Stomach (tissue), 4 donors: ENCODE data around the gene OR10S1.

Experiments used
- CTCF ChIP-seq, 7 experiments: fragments of 450-650 bp in 4 of 7; fragments of 200-600 bp in 3 of 7; sonication (generic) in 3 of 7; IDR thresholded peaks; one replicate each; pipeline ENCODE4 v1.5.1; 2016 to 2019; ENCODE audit warnings: antibody characterized with exemption in 7 of 7, control low read depth in 2 of 7, mild to moderate bottlenecking in 1 of 7
- EP300 ChIP-seq: sonication (generic); formaldehyde crosslinking; IDR thresholded peaks from one replicate; pipeline ENCODE4 v1.6.1; 2017; ENCODE audit warnings: antibody characterized with exemption
- POLR2A ChIP-seq, 4 donors: fragments of 450-650 bp; IDR thresholded peaks; one replicate each; pipeline ENCODE4 v1.6.1; 2016; ENCODE audit warnings: antibody characterized with exemption in 4 of 4, control low read depth in 2 of 4, mild to moderate bottlenecking in 1 of 4, moderate library complexity in 1 of 4
- POLR2AphosphoS5 ChIP-seq, 3 donors: sonication (generic); formaldehyde crosslinking; IDR thresholded peaks; one replicate each; pipeline ENCODE4 v1.6.1; 2016; ENCODE audit warnings: antibody characterized with exemption in 3 of 3

GRCh38 chr11:123977731-123978347 lies at the start of gene OR10S1:
- TF ChIP-seq CTCF (IDR thresholded peaks at IDR 0.05) (no peak), POLR2AphosphoS5 (IDR thresholded peaks at IDR 0.05) (no peak), POLR2A (IDR thresholded peaks at IDR 0.05) (no peak), EP300 (no peak)
